SKM-1 treated with dmso at 0.1 percent for 144 hours (cell line): Measurements from ENCODE around the gene TMEM248.
"Not testable (repeated sequence)": the region's sequence is repeated elsewhere in the genome, so short reads cannot be mapped to it uniquely, and the experiment has no call there.

Source experiments
- DNase-seq: peaks from one replicate; lab custom pipeline; 2025; ENCODE audit not compliant: unreplicated experiment; lab: John Stamatoyannopoulos, UW

TMEM248 gene

GRCh38 chr7:66948480-66949109, 27.6 kb downstream of the TMEM248 start:
- no peak for DNase-seq

GRCh38 chr7:66950311-66950710, 29.3 kb downstream of the TMEM248 start:
- DNase-seq: no peak

- no peak for DNase-seq
Measured at GRCh38 chr7:66950763-66951162, 29.7 kb downstream of the TMEM248 start.

GRCh38 chr7:66952343-66953043, 31.5 kb downstream of the TMEM248 start:
- DNase-seq: no peak

GRCh38 chr7:66953044-66953427, 32.0 kb downstream of the TMEM248 start:
- DNase-seq: no peak

- DNase-seq: no peak
Measured at GRCh38 chr7:66957595-66958290, 36.7 kb downstream of the TMEM248 start.

GRCh38 chr7:66958538-66959350, 37.7 kb downstream of the TMEM248 start:
- no peak for DNase-seq

- no peak for DNase-seq
Measured at GRCh38 chr7:66960192-66960591, 39.2 kb downstream of the TMEM248 start.

GRCh38 chr7:66961096-66961495, 40.1 kb downstream of the TMEM248 start:
- DNase-seq: no peak

GRCh38 chr7:66964411-66964810, 43.4 kb downstream of the TMEM248 start:
- no peak for DNase-seq

GRCh38 chr7:66967029-66967428, 46.0 kb downstream of the TMEM248 start:
- DNase-seq: no peak

- DNase-seq: not testable (repeated sequence)
Measured at GRCh38 chr7:66969001-66969400, 48.0 kb downstream of the TMEM248 start.

- DNase-seq: no peak
Measured at GRCh38 chr7:66970310-66970709, 49.3 kb downstream of the TMEM248 start.

- no peak for DNase-seq
Measured at GRCh38 chr7:66974986-66975590, 54.1 kb downstream of the TMEM248 start.

- not testable (repeated sequence) for DNase-seq
Measured at GRCh38 chr7:66978312-66978711, 57.3 kb downstream of the TMEM248 start.

- DNase-seq: not testable (repeated sequence)
Measured at GRCh38 chr7:66979013-66979412, 58.0 kb downstream of the TMEM248 start.

GRCh38 chr7:66980336-66980735, 59.3 kb downstream of the TMEM248 start:
- not testable (repeated sequence) for DNase-seq

- DNase-seq: not testable (repeated sequence)
Measured at GRCh38 chr7:66989552-66989951, 68.5 kb downstream of the TMEM248 start.

GRCh38 chr7:66994051-66994450, 73.0 kb downstream of the TMEM248 start:
- DNase-seq: not testable (repeated sequence)

- peak; percentile 52 for DNase-seq
Measured at GRCh38 chr7:66994691-66995049, 73.6 kb downstream of the TMEM248 start.
